ENCODE data around the gene LRRC46.

DNA sequence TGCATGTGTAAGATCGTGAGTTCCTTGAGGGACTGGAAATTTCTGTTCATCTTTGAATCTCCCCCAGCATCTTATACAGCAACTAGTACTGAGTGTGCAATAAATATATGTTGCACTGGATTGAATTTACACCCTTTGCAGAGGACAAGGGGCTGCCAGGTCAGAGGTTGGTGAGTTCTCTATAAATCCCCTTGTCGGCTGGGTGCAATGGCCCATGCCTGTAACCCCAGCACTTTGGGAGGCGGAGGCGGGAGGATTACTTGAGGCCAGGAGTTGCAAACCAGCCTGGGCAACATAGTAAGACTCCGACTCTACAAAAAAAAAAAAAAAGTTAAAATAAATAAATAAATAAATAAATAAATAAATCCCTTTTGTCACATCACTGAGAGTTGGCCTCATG, 28.9 kb downstream of the LRRC46 start:
- TF ChIP-seq EZH2 (IDR thresholded peaks at IDR 0.05) (no peak), POLR2AphosphoS5 (IDR thresholded peaks at IDR 0.05; ENCODE audit: borderline replicate concordance, low read depth, low read length) (no peak), FOXP2 (optimal IDR thresholded peaks at IDR 0.05; ENCODE audit: control extremely low read depth, extremely low read length, insufficient read depth) (no peak)
